ENCODE results near the gene CAPZA1. TPM values are rescaled to one million over a fixed set of nuclear protein-coding genes. Genes with fewer than 3 reads are reported as not detected.

Gene CAPZA1
- polyA plus RNA-seq, 1 experiment: 65.1 TPM

GRCh38 chr1:112708002-112708448, 88.4 kb downstream of the CAPZA1 start:
- TF ChIP-seq, protein P1, sequence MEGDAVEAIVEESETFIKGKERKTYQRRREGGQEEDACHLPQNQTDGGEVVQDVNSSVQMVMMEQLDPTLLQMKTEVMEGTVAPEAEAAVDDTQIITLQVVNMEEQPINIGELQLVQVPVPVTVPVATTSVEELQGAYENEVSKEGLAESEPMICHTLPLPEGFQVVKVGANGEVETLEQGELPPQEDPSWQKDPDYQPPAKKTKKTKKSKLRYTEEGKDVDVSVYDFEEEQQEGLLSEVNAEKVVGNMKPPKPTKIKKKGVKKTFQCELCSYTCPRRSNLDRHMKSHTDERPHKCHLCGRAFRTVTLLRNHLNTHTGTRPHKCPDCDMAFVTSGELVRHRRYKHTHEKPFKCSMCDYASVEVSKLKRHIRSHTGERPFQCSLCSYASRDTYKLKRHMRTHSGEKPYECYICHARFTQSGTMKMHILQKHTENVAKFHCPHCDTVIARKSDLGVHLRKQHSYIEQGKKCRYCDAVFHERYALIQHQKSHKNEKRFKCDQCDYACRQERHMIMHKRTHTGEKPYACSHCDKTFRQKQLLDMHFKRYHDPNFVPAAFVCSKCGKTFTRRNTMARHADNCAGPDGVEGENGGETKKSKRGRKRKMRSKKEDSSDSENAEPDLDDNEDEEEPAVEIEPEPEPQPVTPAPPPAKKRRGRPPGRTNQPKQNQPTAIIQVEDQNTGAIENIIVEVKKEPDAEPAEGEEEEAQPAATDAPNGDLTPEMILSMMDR (IDR thresholded peaks at IDR 0.05; ENCODE audit: insufficient read depth, low read depth, low read length): no peak
- POLR2A ChIA-PET: no interaction called here
- CTCF ChIA-PET: interaction anchor here (0.7 to 5.1 kb wide), 18 partner anchors 8 to 364 kb away, joined by 3 to 28 read pairs (median 4); partner anchors contain the start of genes LRIG2, MOV10 and ST7L
- DNase-seq (ENCODE audit: low read depth): no peak
- H3K36me3 ChIP-seq (ENCODE audit: control insufficient read depth, insufficient read depth, low read length): peaks cover 7% of the 10 kb centered on the region
- no peak overlapping the region for H3K4me3 ChIP-seq (ENCODE audit: low read depth, low read length)
- no peaks in the 10 kb centered on the region for H3K27me3 ChIP-seq (ENCODE audit: control insufficient read depth, insufficient read depth, low read length)

- CTCF ChIA-PET: interaction anchor here (0.7 to 5.1 kb wide), 13 partner anchors 7 to 350 kb away, joined by 3 to 28 read pairs (median 3); partner anchors contain the start of gene MOV10
- TF ChIP-seq, protein P1 (IDR thresholded peaks at IDR 0.05; ENCODE audit: insufficient read depth, low read depth, low read length): no peak
- no peak for DNase-seq (ENCODE audit: low read depth)
- POLR2A ChIA-PET: no interaction called here
- Histone ChIP-seq H3K36me3 (ENCODE audit: control insufficient read depth, insufficient read depth, low read length) (peaks cover 4% of the 10 kb centered on the region), H3K4me3 (ENCODE audit: low read depth, low read length) (no peak overlapping the region), H3K27me3 (ENCODE audit: control insufficient read depth, insufficient read depth, low read length) (no peaks in the 10 kb centered on the region)
Measured at GRCh38 chr1:112708489-112708888, 88.9 kb downstream of the CAPZA1 start.

DNA sequence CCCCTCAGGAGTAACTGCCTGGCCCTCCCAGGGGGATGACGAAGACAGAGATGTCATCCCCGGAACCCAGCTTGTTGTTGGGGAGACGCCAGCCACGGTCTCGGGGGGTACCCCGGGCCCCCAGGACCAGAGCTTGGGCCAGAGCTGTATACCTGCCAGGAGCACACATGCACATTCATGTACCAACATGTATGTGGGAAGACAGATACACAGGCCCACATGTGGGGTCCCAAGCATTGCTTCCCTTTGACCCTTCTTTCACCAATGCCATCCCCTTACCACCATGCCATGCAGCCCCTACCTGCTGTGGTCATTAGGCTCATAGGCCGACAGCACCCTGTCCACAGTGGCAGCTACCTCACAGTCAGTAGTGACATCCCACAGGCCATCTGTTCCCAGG, 90.5 kb downstream of the CAPZA1 start:
- CTCF ChIA-PET: interaction anchor here (0.9 to 5.1 kb wide), 10 partner anchors 9 to 363 kb away, joined by 3 to 25 read pairs (median 4); partner anchors contain the start of genes CTTNBP2NL, LRIG2, MOV10 and ST7L
- POLR2A ChIA-PET: no interaction called here
- no peak for DNase-seq (ENCODE audit: low read depth)

DNA sequence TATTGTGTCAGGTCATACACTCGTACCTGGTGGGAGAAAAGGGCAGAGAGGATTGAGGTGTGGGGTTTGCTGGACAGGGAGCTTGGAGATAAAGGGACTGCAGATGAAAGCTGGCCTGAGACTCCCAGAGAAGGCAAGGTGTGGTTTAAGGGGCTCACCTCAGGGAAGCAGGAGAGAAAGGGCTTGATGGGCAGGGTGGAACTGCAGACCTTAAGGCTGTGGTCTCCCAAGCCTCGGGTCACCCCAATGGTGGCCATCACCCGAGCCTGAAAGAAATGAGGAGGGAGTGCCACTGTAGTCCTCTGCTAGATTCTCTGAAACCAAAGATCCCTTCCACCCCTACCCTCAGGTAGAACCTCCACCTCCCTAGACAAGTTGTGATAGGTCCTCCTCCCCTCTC, 91.0 kb downstream of the CAPZA1 start:
- Histone ChIP-seq H3K27me3 (ENCODE audit: control insufficient read depth, insufficient read depth, low read length) (no peaks in the 10 kb centered on the region), H3K36me3 (ENCODE audit: control insufficient read depth, insufficient read depth, low read length) (no peaks in the 10 kb centered on the region; the same call in 1 of the 2 replicates), H3K4me3 (ENCODE audit: low read depth, low read length) (no peak overlapping the region)
- TF ChIP-seq, protein P1 (IDR thresholded peaks at IDR 0.05; ENCODE audit: insufficient read depth, low read depth, low read length): no peak
- ChIA-PET CTCF (interaction anchor here (0.6 to 5.1 kb wide), 8 partner anchors 9 to 362 kb away, joined by 3 to 25 read pairs (median 4); partner anchors contain the start of genes LRIG2, MOV10 and ST7L), POLR2A (interaction anchor here (0.6 kb wide), 1 partner anchor 197 kb away, joined by 5 read pairs; no protein-coding TSS in a partner anchor)
- no peak for DNase-seq (ENCODE audit: low read depth)

More for the DNA sequence above, 90.5 kb downstream of the CAPZA1 start:
- Histone ChIP-seq H3K27me3 (ENCODE audit: control insufficient read depth, insufficient read depth, low read length) (no peaks in the 10 kb centered on the region), H3K36me3 (ENCODE audit: control insufficient read depth, insufficient read depth, low read length) (no peaks in the 10 kb centered on the region; the same call in 1 of the 2 replicates), H3K4me3 (ENCODE audit: low read depth, low read length) (no peak overlapping the region)
- TF ChIP-seq, protein P1 (IDR thresholded peaks at IDR 0.05; ENCODE audit: insufficient read depth, low read depth, low read length): no peak

- Histone ChIP-seq H3K36me3 (ENCODE audit: control insufficient read depth, insufficient read depth, low read length) (no peaks in the 10 kb centered on the region), H3K27me3 (ENCODE audit: control insufficient read depth, insufficient read depth, low read length) (no peaks in the 10 kb centered on the region), H3K4me3 (ENCODE audit: low read depth, low read length) (no peak overlapping the region)
- DNase-seq (ENCODE audit: low read depth): no peak
- POLR2A ChIA-PET: interaction anchor here (0.6 kb wide), 1 partner anchor 198 kb away, joined by 5 read pairs; no protein-coding TSS in a partner anchor
- CTCF ChIA-PET: interaction anchor here (0.6 to 5.1 kb wide), 4 partner anchors 9 to 209 kb away, joined by 3 to 25 read pairs (median 10); a partner anchor contains a TSS
- TF ChIP-seq, protein P1 (IDR thresholded peaks at IDR 0.05; ENCODE audit: insufficient read depth, low read depth, low read length): no peak
Measured at GRCh38 chr1:112711041-112711440, 91.4 kb downstream of the CAPZA1 start.

Measured in BJ (cell line).